ENCODE measurements around the gene NIPAL3.

DNA sequence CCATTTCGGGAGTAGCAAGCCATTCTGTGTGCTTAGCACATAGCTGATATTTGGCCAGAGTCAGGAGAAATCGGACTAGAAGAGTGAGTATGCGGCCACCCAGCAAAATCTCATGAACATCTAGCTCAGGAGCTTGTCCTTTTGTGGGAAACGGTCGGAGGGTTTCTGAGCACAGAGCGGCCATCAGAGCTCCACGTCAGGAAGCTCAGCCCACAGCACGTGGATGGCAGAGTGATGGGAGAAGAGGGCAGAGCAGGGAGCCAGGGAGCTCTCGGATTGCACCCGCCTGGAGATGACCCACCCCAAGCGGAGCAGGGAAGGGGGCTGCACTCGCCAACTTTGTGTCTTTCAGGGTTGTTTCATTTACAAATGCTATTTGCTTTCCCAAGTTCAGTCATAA lies 100.9 kb downstream of the NIPAL3 start:
- TF ChIP-seq, protein P1, sequence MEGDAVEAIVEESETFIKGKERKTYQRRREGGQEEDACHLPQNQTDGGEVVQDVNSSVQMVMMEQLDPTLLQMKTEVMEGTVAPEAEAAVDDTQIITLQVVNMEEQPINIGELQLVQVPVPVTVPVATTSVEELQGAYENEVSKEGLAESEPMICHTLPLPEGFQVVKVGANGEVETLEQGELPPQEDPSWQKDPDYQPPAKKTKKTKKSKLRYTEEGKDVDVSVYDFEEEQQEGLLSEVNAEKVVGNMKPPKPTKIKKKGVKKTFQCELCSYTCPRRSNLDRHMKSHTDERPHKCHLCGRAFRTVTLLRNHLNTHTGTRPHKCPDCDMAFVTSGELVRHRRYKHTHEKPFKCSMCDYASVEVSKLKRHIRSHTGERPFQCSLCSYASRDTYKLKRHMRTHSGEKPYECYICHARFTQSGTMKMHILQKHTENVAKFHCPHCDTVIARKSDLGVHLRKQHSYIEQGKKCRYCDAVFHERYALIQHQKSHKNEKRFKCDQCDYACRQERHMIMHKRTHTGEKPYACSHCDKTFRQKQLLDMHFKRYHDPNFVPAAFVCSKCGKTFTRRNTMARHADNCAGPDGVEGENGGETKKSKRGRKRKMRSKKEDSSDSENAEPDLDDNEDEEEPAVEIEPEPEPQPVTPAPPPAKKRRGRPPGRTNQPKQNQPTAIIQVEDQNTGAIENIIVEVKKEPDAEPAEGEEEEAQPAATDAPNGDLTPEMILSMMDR (IDR thresholded peaks at IDR 0.05; ENCODE audit: insufficient read depth, low read length): no peak
- no peak for TF ChIP-seq SPI1 (IDR thresholded peaks at IDR 0.05; ENCODE audit: borderline replicate concordance, low read depth)
